HEK293 (cell line): Measurements from ENCODE around the gene SEMA4B.

ENCODE experiments used
- CTCF ChIA-PET: fragments of 350-600 bp; formaldehyde crosslinking; extraction: SDS; loops from one replicate; lab custom pipeline; 2021; ENCODE audit warnings: antibody characterized with exemption; lab: Yijun Ruan, JAX
- POLR2A ChIA-PET: fragments of 300-600 bp; formaldehyde crosslinking; extraction: SDS; loops from one replicate; lab custom pipeline; 2020; ENCODE audit warnings: antibody characterized with exemption, inconsistent platforms; lab: Yijun Ruan, JAX
- H3K27ac ChIP-seq: fragments of 200-500 bp; sonication (Bioruptor generic); 2 replicates; pipeline ENCODE4 v1.5.1; 2014; ENCODE audit warnings: low read depth, low read length, control low read depth, inconsistent platforms; ENCODE audit errors: extremely low read depth
- H3K36me3 ChIP-seq, 2 experiments: fragments of 200-500 bp in 1 of 2; sonication (Bioruptor generic) in 1 of 2; 1 replicate in 1 of 2; 2 replicates in 1 of 2; pipeline ENCODE4 v1.5.1; 2014 to 2017; ENCODE audit warnings: inconsistent platforms in 2 of 2, low read length in 2 of 2; ENCODE audit not compliant: control insufficient read depth in 2 of 2, insufficient read depth in 1 of 2
- H3K4me1 ChIP-seq: fragments of 200-500 bp; sonication (Bioruptor generic); 2 replicates; pipeline ENCODE4 v1.5.1; 2014; ENCODE audit warnings: mild to moderate bottlenecking, low read length, inconsistent platforms; ENCODE audit not compliant: control insufficient read depth, insufficient read depth
- H3K4me3 ChIP-seq: 2 replicates; pipeline ENCODE4 v1.5.1; 2011; ENCODE audit warnings: low read depth, mild to moderate bottlenecking, control low read depth, low read length, moderate library complexity
- H3K9me3 ChIP-seq: fragments of 200-500 bp; sonication (Bioruptor generic); 2 replicates; pipeline ENCODE4 v1.5.1; 2014; ENCODE audit warnings: low read depth, low read length, inconsistent platforms; ENCODE audit not compliant: control insufficient read depth, insufficient read depth
- AEBP2 ChIP-seq: fragments of 450-650 bp; formaldehyde crosslinking; IDR thresholded peaks from 2 replicates; pipeline ENCODE4 v1.5.1; 2016; ENCODE audit warnings: missing biosample characterization, missing genetic modification characterization, borderline replicate concordance
- FEZF1 ChIP-seq: fragments of 450-650 bp; formaldehyde crosslinking; IDR thresholded peaks from 2 replicates; pipeline ENCODE4 v1.5.1; 2016; ENCODE audit warnings: missing biosample characterization, missing genetic modification characterization
- GLIS1 ChIP-seq: fragments of 450-650 bp; formaldehyde crosslinking; IDR thresholded peaks from 2 replicates; pipeline ENCODE4 v1.5.1; 2016; ENCODE audit warnings: missing biosample characterization, missing genetic modification characterization
- HOXA7 ChIP-seq: sonication (generic); formaldehyde crosslinking; IDR thresholded peaks from 2 replicates; pipeline ENCODE4 v1.8.1; 2022; ENCODE audit warnings: missing genetic modification reagents, borderline replicate concordance
- PATZ1 ChIP-seq: fragments of 450-650 bp; formaldehyde crosslinking; IDR thresholded peaks from 2 replicates; pipeline ENCODE4 v1.5.1; 2016; ENCODE audit warnings: missing biosample characterization, missing genetic modification characterization
- SCRT1 ChIP-seq: fragments of 450-650 bp; formaldehyde crosslinking; IDR thresholded peaks from 2 replicates; pipeline ENCODE4 v1.5.1; 2016; ENCODE audit warnings: missing biosample characterization, missing genetic modification characterization, borderline replicate concordance
- SETDB1 ChIP-seq: IDR thresholded peaks from one replicate; pipeline ENCODE4 v1.6.1; 2017; ENCODE audit warnings: mild to moderate bottlenecking, low read length, moderate library complexity, mixed read lengths; ENCODE audit not compliant: insufficient read length
- ZBTB20 ChIP-seq: fragments of 450-650 bp; formaldehyde crosslinking; IDR thresholded peaks from 2 replicates; pipeline ENCODE4 v1.5.1; 2016; ENCODE audit warnings: missing biosample characterization, missing genetic modification characterization
- ZBTB21 ChIP-seq: fragments of 450-650 bp; formaldehyde crosslinking; IDR thresholded peaks from 2 replicates; pipeline ENCODE4 v1.5.1; 2017; ENCODE audit warnings: missing biosample characterization, missing genetic modification characterization
- ZBTB7A ChIP-seq: fragments of 450-650 bp; formaldehyde crosslinking; IDR thresholded peaks from 2 replicates; pipeline ENCODE4 v1.5.1; 2016; ENCODE audit warnings: low read depth, missing biosample characterization, missing genetic modification characterization
- ZNF221 ChIP-seq: fragments of 450-650 bp; formaldehyde crosslinking; IDR thresholded peaks from 2 replicates; pipeline ENCODE4 v1.5.1; 2017; ENCODE audit warnings: missing biosample characterization, missing genetic modification characterization, borderline replicate concordance
- ZNF24 ChIP-seq: fragments of 450-650 bp; formaldehyde crosslinking; IDR thresholded peaks from 2 replicates; pipeline ENCODE4 v1.5.1; 2016; ENCODE audit warnings: missing biosample characterization, missing genetic modification characterization
- ZNF274 ChIP-seq, 2 experiments: fragments of 200-500 bp in 1 of 2; fragments of 450-650 bp in 1 of 2; sonication (Bioruptor generic) in 1 of 2; formaldehyde crosslinking in 1 of 2; IDR thresholded peaks; 2 replicates each; pipeline versions ENCODE4 v1.5.1 to v1.6.1; 2014 to 2016; ENCODE audit warnings: borderline replicate concordance in 1 of 2, inconsistent platforms in 1 of 2, low read length in 1 of 2, missing biosample characterization in 1 of 2, missing genetic modification characterization in 1 of 2
- ZNF398 ChIP-seq: fragments of 450-650 bp; formaldehyde crosslinking; IDR thresholded peaks from 2 replicates; pipeline ENCODE4 v1.5.1; 2017; ENCODE audit warnings: missing biosample characterization, missing genetic modification characterization
- ZNF510 ChIP-seq: fragments of 450-650 bp; formaldehyde crosslinking; IDR thresholded peaks from 2 replicates; pipeline ENCODE4 v1.5.1; 2018; ENCODE audit warnings: mild to moderate bottlenecking, missing genetic modification characterization, missing biosample characterization; ENCODE audit not compliant: insufficient replicate concordance
- ZNF585B ChIP-seq: fragments of 450-650 bp; formaldehyde crosslinking; IDR thresholded peaks from 2 replicates; pipeline ENCODE4 v1.5.1; 2016; ENCODE audit warnings: missing biosample characterization, missing genetic modification characterization
- ZNF658 ChIP-seq: fragments of 450-650 bp; formaldehyde crosslinking; IDR thresholded peaks from 2 replicates; pipeline ENCODE4; 2016; ENCODE audit warnings: missing biosample characterization, missing genetic modification characterization
- ZNF747 ChIP-seq: fragments of 450-650 bp; formaldehyde crosslinking; IDR thresholded peaks from 2 replicates; pipeline ENCODE4 v1.5.1; 2016; ENCODE audit warnings: missing biosample characterization, missing genetic modification characterization
- ZSCAN23 ChIP-seq: fragments of 450-650 bp; formaldehyde crosslinking; IDR thresholded peaks from 2 replicates; pipeline ENCODE4 v1.5.1; 2016; ENCODE audit warnings: missing biosample characterization, missing genetic modification characterization
- ZSCAN30 ChIP-seq: fragments of 450-650 bp; IDR thresholded peaks from 2 replicates; pipeline ENCODE4 v1.5.1; 2018; ENCODE audit warnings: missing biosample characterization, mild to moderate bottlenecking, missing genetic modification characterization, moderate library complexity
- TF ChIP-seq, protein P1 (sequence below): fragments of 450-650 bp; formaldehyde crosslinking; conservative IDR thresholded peaks from 2 replicates; pipeline ENCODE4 v1.5.1; 2016; ENCODE audit warnings: low read depth, missing biosample characterization, missing genetic modification characterization

Gene SEMA4B

GRCh38 chr15:90249203-90249863 is 48.2 kb downstream of the SEMA4B start, which contains the start of gene TTLL13 (continued):
- TF ChIP-seq HOXA7 (CRISPR knock-in tag) (no peak), ZNF510 (tag by site-specific recombination) (no peak), ZNF658 (tag by site-specific recombination) (no peak)

- ChIA-PET POLR2A (interaction anchor here (1.2 kb wide), 1 partner anchor 8 kb away, joined by 3 read pairs; the partner anchor contains the start of gene TTLL13), CTCF (interaction anchor here (0.6 kb wide), 1 partner anchor 37 kb away, joined by 3 read pairs; no protein-coding TSS in a partner anchor)
- H3K4me1 ChIP-seq = no peaks in the 10 kb centered on the region
- H3K36me3 ChIP-seq = no peaks in the 10 kb centered on the region
- no peak overlapping the region for H3K4me3 ChIP-seq
- no peak overlapping the region for H3K27ac ChIP-seq
- H3K9me3 ChIP-seq = no peaks in the 10 kb centered on the region
- no peak for TF ChIP-seq GLIS1 (tag by site-specific recombination)
- TF ChIP-seq ZBTB21 (tag by site-specific recombination) = no peak
- TF ChIP-seq PATZ1 = no peak
- no peak for TF ChIP-seq ZNF274 (IDR thresholded peaks at IDR 0.05; ENCODE audit: low read length)
- TF ChIP-seq ZNF274 (tag by site-specific recombination; IDR thresholded peaks at IDR 0.05; ENCODE audit: borderline replicate concordance) = no peak
- TF ChIP-seq ZNF747 (tag by site-specific recombination) = no peak
- TF ChIP-seq ZBTB20 (tag by site-specific recombination) = no peak
- TF ChIP-seq FEZF1 = no peak
- no peak for TF ChIP-seq ZNF24 (tag by site-specific recombination)
- no peak for TF ChIP-seq ZNF221 (tag by site-specific recombination)
- TF ChIP-seq SETDB1 = no peak
These were observed 56.6 kb downstream of the SEMA4B start for GRCh38 chr15:90257776-90258175.

DNA sequence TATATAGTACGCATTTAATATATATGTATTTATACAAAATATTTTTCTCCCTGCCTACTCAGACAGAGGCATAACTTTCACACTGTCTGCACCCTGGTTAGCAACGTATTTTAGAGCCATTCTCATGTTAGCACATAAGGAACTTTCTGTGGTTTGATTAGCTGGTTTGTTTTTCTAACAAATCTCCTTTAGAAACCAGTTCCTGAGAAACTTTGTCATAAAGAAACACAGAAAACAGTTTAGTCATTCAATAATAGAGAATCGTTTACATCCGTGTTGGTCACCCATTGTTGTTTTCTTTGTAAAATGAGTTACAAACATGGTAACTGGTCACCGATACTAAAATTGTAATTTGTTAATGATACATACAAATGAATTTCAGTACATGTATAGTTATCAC is 58.4 kb downstream of the SEMA4B start:
- Histone ChIP-seq H3K9me3 (no peaks in the 10 kb centered on the region), H3K4me3 (no peak overlapping the region), H3K36me3 (no peaks in the 10 kb centered on the region), H3K4me1 (no peaks in the 10 kb centered on the region), H3K27ac (no peak overlapping the region)
- TF ChIP-seq, protein P1, sequence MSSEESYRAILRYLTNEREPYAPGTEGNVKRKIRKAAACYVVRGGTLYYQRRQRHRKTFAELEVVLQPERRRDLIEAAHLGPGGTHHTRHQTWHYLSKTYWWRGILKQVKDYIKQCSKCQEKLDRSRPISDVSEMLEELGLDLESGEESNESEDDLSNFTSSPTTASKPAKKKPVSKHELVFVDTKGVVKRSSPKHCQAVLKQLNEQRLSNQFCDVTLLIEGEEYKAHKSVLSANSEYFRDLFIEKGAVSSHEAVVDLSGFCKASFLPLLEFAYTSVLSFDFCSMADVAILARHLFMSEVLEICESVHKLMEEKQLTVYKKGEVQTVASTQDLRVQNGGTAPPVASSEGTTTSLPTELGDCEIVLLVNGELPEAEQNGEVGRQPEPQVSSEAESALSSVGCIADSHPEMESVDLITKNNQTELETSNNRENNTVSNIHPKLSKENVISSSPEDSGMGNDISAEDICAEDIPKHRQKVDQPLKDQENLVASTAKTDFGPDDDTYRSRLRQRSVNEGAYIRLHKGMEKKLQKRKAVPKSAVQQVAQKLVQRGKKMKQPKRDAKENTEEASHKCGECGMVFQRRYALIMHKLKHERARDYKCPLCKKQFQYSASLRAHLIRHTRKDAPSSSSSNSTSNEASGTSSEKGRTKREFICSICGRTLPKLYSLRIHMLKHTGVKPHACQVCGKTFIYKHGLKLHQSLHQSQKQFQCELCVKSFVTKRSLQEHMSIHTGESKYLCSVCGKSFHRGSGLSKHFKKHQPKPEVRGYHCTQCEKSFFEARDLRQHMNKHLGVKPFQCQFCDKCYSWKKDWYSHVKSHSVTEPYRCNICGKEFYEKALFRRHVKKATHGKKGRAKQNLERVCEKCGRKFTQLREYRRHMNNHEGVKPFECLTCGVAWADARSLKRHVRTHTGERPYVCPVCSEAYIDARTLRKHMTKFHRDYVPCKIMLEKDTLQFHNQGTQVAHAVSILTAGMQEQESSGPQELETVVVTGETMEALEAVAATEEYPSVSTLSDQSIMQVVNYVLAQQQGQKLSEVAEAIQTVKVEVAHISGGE (tag by site-specific recombination) = no peak
- TF ChIP-seq AEBP2 (tag by site-specific recombination) (no peak), ZBTB7A (tag by site-specific recombination) (no peak), ZNF398 (tag by site-specific recombination) (no peak), ZNF274 (IDR thresholded peaks at IDR 0.05; ENCODE audit: low read length) (no peak), ZNF274 (tag by site-specific recombination; IDR thresholded peaks at IDR 0.05; ENCODE audit: borderline replicate concordance) (no peak), ZSCAN30 (tag by site-specific recombination) (no peak), ZSCAN23 (tag by site-specific recombination) (no peak), ZBTB20 (tag by site-specific recombination) (no peak), SCRT1 (tag by site-specific recombination) (no peak), ZNF585B (tag by site-specific recombination) (no peak)
- CTCF ChIA-PET = no interaction called here
- POLR2A ChIA-PET = interaction anchor here (4.7 kb wide), 1 partner anchor 26 kb away, joined by 18 read pairs; the partner anchor contains the start of genes CIB1 and GDPGP1
